DMS53 treated with DMSO at 0.1 percent for 48 hours (cell line): ENCODE results near the gene CCNE1.
"Not testable (repeated sequence)": the region's sequence is repeated elsewhere in the genome, so short reads cannot be mapped to it uniquely, and the experiment has no call there.

Experiments
- DNase-seq: peaks from one replicate; lab custom pipeline; 2025; ENCODE audit not compliant: unreplicated experiment; lab: John Stamatoyannopoulos, UW

Gene CCNE1

GRCh38 chr19:29785955-29786589 lies 25.7 kb upstream of the CCNE1 start:
- DNase-seq = no peak

DNA sequence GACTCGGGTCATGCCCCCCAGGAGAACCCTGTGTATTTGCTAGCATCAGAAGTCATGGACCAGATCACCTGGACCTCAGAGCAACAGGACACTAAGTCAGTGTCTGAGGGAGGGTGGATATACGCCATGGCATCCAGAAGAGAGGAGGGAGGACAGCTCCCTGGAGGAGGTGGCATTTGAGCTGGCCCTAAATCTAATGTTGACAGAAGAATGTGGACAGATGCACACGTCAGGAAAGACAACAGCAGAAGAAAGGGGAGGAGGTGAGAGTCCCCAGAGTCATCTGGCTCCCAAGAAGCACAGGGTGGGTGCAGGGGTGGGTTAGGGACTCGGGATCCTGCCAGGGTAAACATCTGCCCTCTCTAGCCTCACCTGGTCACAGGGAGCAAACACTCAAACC lies 24.5 kb upstream of the CCNE1 start:
- no peak for DNase-seq

GRCh38 chr19:29789007-29789406 lies 22.8 kb upstream of the CCNE1 start:
- DNase-seq = no peak

DNA sequence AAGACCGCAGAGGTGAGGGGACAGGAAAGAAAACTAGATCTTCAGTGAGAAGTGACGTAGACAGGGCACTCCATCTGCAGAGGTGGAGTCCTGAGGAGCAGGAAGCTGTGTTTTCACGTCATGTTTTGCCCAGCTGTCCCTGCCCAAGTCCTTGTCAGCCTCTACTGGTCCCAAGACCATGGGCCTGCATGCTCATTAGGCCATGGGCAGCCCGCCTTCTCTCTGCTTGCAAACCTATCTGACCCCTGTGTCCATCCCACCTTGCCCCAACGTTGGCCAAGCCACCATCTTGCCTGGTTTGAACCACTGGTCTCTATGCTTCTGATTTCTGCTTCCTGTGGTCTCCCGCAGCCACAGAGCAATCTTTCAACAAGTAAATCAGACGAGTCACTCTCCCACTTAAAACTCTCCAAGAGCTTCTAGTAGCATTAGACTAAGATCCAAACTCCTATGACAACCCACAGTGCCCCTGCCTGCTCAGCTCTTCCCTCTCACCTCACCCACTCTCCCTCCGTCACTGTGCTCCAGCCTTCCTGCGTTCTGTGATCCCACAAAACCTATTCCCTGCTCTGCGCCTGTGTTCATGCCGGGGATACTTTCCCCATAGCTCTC lies 18.6 kb upstream of the CCNE1 start:
- no peak for DNase-seq

GRCh38 chr19:29794490-29794889 lies 17.3 kb upstream of the CCNE1 start:
- not testable (repeated sequence) for DNase-seq

GRCh38 chr19:29795461-29796172 lies 16.2 kb upstream of the CCNE1 start:
- no peak for DNase-seq

GRCh38 chr19:29796173-29796573 lies 15.6 kb upstream of the CCNE1 start:
- no peak for DNase-seq

DNA sequence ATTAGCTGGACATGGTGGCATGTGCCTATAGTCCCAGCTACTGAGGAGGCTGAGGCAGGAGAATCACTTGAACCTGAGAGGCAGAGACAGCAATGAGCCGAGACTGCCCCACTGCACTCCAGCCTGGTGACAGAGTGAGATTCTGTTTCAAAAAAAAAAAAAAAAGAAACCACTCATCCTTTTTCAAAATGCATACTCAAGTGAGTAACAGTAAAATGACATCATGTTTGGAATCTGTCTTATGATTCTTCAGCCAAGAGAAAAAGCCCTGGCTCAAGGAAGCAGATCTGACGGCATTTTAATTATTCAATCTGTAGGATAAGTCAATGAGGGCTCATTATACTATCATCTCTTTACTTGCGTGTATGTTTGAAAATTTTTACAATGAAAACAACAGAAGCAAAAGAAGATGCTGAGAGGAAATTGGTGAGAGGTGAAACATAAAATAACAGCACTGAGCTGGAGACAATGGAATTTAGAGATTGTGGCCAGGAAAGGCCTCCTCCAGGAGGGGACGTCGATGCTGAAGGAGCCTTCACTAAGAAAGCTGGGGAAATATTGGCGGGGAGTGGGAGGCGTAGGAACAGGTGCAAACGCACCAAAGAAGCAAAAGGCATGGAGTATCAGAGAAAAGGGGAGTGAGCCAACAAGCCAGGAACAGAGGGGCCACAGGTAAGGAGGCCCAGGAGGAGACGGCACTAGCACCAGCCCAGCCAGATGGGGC lies 12.9 kb upstream of the CCNE1 start:
- no peak for DNase-seq

DNA sequence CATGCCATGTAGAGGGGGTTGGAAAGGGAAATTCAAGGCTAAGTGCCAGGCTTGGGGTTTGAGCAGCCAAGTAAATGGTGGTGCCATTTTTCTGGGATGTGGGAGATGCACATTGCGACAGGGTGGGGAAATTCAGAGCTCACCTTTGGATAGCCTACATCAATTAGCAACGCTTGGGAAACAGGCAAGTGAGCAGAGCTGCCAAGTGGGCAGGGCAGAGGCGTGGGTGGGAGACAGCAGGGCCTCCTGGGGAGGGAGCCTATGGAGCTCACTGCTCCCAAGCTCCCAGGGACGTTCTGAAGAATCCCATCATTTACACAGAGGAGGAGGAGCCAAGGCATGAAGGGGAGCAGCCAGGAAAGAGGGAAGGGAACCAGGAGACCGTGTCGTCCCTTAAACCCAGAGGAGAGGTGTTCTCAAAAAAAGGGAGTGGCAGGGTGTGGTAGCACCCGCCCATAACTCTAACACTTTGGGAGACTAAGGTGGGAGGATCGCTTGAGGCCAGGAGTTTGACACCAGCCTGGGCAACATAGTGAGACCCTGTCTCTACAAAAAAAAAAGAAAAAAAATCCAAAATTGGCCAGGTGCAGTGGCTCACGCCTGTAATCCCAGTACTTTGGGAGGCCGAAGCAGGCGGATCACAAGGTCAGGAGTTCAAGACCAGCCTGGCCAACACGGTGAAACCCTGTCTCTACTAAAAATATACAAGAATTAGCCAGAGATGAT lies 11.5 kb upstream of the CCNE1 start:
- DNase-seq = no peak

DNA sequence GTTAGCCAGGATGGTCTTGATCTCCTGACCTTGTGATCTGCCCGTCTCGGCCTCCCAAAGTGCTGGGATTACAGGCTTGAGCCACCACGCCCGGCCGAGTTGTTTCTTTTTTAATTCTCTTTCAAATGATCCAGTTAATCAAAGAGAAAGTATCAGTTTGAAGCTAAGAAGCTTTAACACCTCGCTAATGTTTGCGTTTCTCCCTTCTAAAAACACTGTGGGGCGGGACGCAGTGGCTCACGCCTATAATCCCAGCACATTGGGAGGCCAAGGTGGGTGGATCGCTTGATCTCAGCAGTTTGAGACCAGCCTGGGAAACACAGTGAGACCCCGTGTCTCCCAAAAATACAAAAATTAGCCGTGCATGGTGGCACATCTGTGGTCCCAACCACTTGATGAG lies 7.8 kb upstream of the CCNE1 start:
- DNase-seq = not testable (repeated sequence)

DNA sequence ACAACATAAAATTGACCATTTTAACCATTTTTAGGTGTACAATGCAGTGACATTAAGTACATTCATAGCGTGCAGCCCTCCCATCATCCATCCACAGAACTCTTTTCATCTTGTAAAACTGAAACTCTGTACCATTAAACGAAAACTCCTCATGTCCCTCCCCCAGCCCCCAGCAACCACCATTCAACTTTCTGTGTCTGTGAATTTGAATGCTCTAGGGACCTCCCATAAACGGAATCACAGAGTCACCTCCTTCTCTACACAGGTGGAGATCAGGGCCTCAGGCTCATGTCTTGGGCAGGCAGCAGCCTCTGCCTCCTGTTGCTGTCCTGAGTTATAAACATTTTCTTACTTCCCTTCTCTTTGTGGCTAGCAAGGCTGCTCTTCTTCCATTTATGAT lies 7.3 kb upstream of the CCNE1 start:
- DNase-seq = no peak

GRCh38 chr19:29805031-29805965 lies 6.5 kb upstream of the CCNE1 start:
- DNase-seq = no peak

DNA sequence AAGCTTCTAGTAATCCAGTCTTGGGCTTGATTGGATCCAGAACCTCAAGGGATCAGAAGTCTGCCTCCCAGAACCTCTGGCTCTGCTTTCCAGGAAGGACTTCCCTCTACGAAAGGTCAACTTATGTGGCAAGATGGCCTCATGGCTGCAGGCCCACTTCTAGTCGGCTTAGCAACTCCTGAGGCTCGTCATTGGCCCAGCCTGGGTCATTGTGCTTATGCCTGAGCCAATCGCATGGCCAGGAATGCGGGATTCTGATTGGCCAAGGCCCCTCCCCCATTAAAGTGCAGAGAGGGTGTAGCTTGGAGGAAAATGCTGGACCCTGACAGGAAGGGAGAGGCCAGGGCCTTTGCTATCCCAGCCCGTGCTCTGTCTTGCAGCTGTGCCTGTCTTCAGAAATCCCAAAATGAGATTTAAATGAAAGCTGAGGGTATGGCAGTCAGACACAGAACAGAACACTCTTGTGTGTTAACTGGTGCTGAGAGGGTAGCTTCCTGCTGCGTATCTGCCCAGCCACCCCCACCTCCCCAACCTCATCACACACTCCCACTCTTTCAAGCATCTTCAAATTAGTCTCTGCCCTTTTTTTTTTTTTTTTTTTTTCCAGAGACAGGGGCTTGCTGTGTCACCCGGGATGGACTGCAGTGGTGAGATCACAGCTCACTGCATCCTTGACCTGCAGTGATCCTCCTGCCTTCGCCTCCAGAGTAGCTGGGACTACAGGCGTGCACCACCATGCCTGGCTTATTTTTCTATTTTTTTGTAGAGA lies 5.5 kb upstream of the CCNE1 start:
- no peak for DNase-seq

- no peak for DNase-seq
These were observed 4.6 kb upstream of the CCNE1 start for GRCh38 chr19:29807178-29807577.

- DNase-seq = no peak
These were observed 3.9 kb upstream of the CCNE1 start for GRCh38 chr19:29807870-29808405.

DNA sequence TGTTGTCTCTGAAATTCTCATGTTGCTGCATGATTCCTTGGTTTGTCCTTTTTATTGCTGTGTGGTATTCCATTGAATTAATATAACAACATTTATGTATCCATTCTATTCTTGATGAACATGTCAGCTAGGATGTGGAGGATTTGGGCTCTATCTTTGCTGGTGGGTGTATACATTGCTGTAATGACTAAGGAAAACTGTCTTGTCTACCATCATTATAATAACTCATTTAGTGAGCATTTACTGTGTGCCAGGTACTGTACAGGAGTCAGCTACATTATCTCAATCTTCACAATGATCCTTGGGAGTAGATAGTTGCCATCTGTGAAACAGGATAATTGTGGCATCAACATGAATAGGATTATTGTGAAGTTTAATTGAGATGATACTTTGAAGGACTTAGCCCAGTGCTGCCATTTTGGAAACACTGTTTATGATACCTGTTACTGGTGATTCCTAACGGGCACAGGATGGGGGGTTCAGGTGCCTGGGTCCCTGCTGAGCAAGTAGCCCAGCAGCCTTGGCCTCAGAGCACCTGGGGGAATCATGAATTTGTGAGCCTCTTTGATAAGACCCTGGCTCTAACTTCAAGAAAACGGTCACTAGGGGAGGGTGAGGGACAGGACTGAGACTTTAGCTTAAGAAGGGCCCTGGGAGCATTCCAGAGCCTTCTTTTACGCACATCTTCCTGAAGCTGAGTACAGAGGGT lies 1.8 kb upstream of the CCNE1 start:
- DNase-seq = no peak

GRCh38 chr19:29810504-29810871 lies 1.3 kb upstream of the CCNE1 start:
- DNase-seq = no peak

DNA sequence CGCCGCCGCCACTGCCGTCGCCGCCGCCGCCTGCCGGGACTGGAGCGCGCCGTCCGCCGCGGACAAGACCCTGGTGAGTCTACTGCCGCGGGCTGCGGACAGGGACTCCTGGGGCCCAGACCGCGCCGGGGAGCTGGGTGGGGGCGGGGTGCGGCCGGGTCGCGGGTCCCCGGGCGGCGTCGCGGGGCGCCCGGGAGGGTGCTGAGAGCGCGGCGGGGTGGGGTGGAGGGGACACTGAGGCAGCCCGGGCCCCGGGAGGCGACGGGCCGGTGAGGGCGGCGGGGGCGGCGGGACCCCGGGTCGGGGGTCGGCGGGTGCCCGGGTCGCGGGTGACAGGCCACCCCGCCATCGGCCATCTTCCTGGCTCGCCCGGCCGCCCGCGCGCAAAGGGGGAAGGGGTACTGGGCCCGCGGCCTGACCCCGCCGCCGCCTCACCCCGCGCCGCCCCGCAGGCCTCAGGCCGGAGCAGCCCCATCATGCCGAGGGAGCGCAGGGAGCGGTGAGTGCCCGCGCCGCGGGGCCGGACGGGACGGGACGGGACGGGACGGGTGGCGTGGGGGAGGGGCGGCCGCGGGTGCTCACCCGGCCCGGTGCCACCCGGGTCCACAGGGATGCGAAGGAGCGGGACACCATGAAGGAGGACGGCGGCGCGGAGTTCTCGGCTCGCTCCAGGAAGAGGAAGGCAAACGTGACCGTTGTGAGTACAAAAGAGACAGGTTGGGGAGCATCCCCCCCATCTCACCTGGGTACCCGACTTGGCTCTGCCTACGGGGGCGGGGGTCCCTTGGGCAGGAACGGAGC lies 489 bp downstream of the CCNE1 start:
- no peak for DNase-seq
